ENCODE data around the gene TEAD1. TPM values are rescaled to one million over a fixed set of nuclear protein-coding genes. Genes with fewer than 3 reads are reported as not detected.

The TEAD1 gene
- total and polyA plus RNA-seq, 10 of the 15 experiments (the other 5 are each of a cell fraction or from before 2014, with no cell fraction given) = 0.01 to 0.59 (median 0.04) TPM; not detected in 6

GRCh38 chr11:12761029-12761428, 86.8 kb downstream of the TEAD1 start:
- no peaks in the 10 kb centered on the region for H3K9me3 ChIP-seq (replicated peaks; ENCODE audit: control insufficient read depth, insufficient read depth, low read length)
- in situ Hi-C loops (cut with MboI) (no loop called here), intact Hi-C loops (cut with micrococcal nuclease; ENCODE audit: unreplicated experiment) (no loop called here)
- BruUV-seq (replicated peaks) = no TSS peak
- H3K4me3 ChIP-seq = no peak overlapping the region
- H2AFZ ChIP-seq (ENCODE audit: control insufficient read depth, low read depth, low read length) = no peak overlapping the region
- CTCF ChIA-PET = no interaction called here
- H3K27me3 ChIP-seq (replicated peaks in 1 of 2; ENCODE audit: control insufficient read depth in 2 of 2, insufficient read depth in 2 of 2, low read length in 1 of 2) = no peaks in the 10 kb centered on the region; a peak in 2 of 4 replicates
- SMC1A ChIA-PET (ENCODE audit: uncharacterized antibody, unreplicated experiment) = no interaction called here
- H3K79me2 ChIP-seq (ENCODE audit: control insufficient read depth, insufficient read depth, low read length) = no peaks in the 10 kb centered on the region
- ATAC-seq = no peak
- DNase-seq (ENCODE audit: low read depth, low spot score) = no peak
- RAD21 ChIA-PET (ENCODE audit: unreplicated experiment) = no interaction called here
- no peak for FAIRE-seq
- 22% methylated on average over 3 of the region's 3 CpGs for WGBS (ENCODE audit: insufficient coverage, insufficient replicate concordance, low lambda C conversion rate, missing lambda C conversion rate)
- H3K4me1 ChIP-seq (ENCODE audit: control insufficient read depth, insufficient read depth, low read length) = no peaks in the 10 kb centered on the region
- no peak overlapping the region for H3K27ac ChIP-seq (ENCODE audit: control insufficient read depth, insufficient read depth)
- no peaks in the 10 kb centered on the region for H3K36me3 ChIP-seq (ENCODE audit: control insufficient read depth in 2 of 2, insufficient read depth in 2 of 2, low read length in 1 of 2)
- POLR2A ChIA-PET = no interaction called here
- no peaks in the 10 kb centered on the region for H4K20me1 ChIP-seq (ENCODE audit: control insufficient read depth, insufficient read depth)
- no peak overlapping the region for H3K9ac ChIP-seq (ENCODE audit: control insufficient read depth, insufficient read depth, low read length)
- no peak overlapping the region for H3K4me2 ChIP-seq (ENCODE audit: control insufficient read depth, insufficient read depth)
- no peak for TF ChIP-seq POLR2AphosphoS5 (IDR thresholded peaks at IDR 0.05; ENCODE audit: low read length)
- TF ChIP-seq ZNF592 (IDR thresholded peaks at IDR 0.05) = no peak
- TF ChIP-seq BMI1 (IDR thresholded peaks at IDR 0.05; ENCODE audit: borderline replicate concordance) = no peak
- TF ChIP-seq KLF5 (IDR thresholded peaks at IDR 0.05; ENCODE audit: partially characterized antibody) = no peak
- TF ChIP-seq, protein P1, sequence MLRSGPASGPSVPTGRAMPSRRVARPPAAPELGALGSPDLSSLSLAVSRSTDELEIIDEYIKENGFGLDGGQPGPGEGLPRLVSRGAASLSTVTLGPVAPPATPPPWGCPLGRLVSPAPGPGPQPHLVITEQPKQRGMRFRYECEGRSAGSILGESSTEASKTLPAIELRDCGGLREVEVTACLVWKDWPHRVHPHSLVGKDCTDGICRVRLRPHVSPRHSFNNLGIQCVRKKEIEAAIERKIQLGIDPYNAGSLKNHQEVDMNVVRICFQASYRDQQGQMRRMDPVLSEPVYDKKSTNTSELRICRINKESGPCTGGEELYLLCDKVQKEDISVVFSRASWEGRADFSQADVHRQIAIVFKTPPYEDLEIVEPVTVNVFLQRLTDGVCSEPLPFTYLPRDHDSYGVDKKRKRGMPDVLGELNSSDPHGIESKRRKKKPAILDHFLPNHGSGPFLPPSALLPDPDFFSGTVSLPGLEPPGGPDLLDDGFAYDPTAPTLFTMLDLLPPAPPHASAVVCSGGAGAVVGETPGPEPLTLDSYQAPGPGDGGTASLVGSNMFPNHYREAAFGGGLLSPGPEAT (IDR thresholded peaks at IDR 0.05; ENCODE audit: low read depth) = no peak
- no peak for TF ChIP-seq SUZ12 (IDR thresholded peaks at IDR 0.05; ENCODE audit: unreplicated experiment)
- no peak for TF ChIP-seq BCLAF1 (IDR thresholded peaks at IDR 0.05)
- no peak for TF ChIP-seq POU2F2 (IDR thresholded peaks at IDR 0.05; ENCODE audit: borderline replicate concordance, low read depth, low read length)
- TF ChIP-seq, protein P2, sequence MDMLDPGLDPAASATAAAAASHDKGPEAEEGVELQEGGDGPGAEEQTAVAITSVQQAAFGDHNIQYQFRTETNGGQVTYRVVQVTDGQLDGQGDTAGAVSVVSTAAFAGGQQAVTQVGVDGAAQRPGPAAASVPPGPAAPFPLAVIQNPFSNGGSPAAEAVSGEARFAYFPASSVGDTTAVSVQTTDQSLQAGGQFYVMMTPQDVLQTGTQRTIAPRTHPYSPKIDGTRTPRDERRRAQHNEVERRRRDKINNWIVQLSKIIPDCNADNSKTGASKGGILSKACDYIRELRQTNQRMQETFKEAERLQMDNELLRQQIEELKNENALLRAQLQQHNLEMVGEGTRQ (IDR thresholded peaks at IDR 0.05; ENCODE audit: borderline replicate concordance, low read depth, low read length) = no peak
- TF ChIP-seq IKZF2 (IDR thresholded peaks at IDR 0.05) = no peak
- no peak for TF ChIP-seq CHD4 (IDR thresholded peaks at IDR 0.05)
- no peak for TF ChIP-seq NFXL1 (IDR thresholded peaks at IDR 0.05; ENCODE audit: borderline replicate concordance)
